Tibial artery (tissue), 4 donors: ENCODE data around the gene PLEKHG4B.

Source experiments
- DNase-seq, 2 donors: peaks; one replicate each; pipeline ENCODE4 v3.0.0-alpha.2; 2019
- H3K27ac ChIP-seq, 2 donors: fragments of 200-600 bp; sonication (generic) in 1 of 2; 1 replicate in 1 of 2; 2 replicates in 1 of 2; pipeline ENCODE4 v1.5.1; 2018 to 2019; ENCODE audit warnings: mild to moderate bottlenecking in 1 of 2
- H3K27me3 ChIP-seq, 2 donors: fragments of 200-600 bp; sonication (generic) in 1 of 2; one replicate each; pipeline versions ENCODE4 v1.5.1 to v1.6.0; 2016 to 2019
- H3K36me3 ChIP-seq, 3 donors: fragments of 200-600 bp; sonication (generic) in 2 of 3; one replicate each; pipeline ENCODE4 v1.5.1; 2016 to 2019; ENCODE audit warnings: mild to moderate bottlenecking in 2 of 3
- H3K4me1 ChIP-seq, 4 donors: fragments of 200-600 bp; sonication (generic) in 2 of 4; 1 replicate in 3 of 4; 2 replicates in 1 of 4; pipeline ENCODE4 v1.5.1; 2016 to 2019
- H3K4me3 ChIP-seq, 2 donors: fragments of 200-600 bp; sonication (generic) in 1 of 2; 1 replicate in 1 of 2; 2 replicates in 1 of 2; pipeline ENCODE4 v1.5.1; 2018 to 2019; ENCODE audit warnings: mild to moderate bottlenecking in 2 of 2
- H3K9me3 ChIP-seq, 3 donors: fragments of 200-600 bp; sonication (generic) in 1 of 3; one replicate each; pipeline ENCODE4 v1.5.1; 2016 to 2019
- CTCF ChIP-seq, 2 experiments: fragments of 200-600 bp in 1 of 2; fragments of 450-650 bp in 1 of 2; IDR thresholded peaks; one replicate each; pipeline ENCODE4 v1.5.1; 2017 to 2019; ENCODE audit warnings: antibody characterized with exemption in 2 of 2, mild to moderate bottlenecking in 1 of 2, moderate library complexity in 1 of 2
- intact Hi-C: fragments of 100-400 bp; cut with DNase I; formaldehyde crosslinking; loops from one replicate; pipeline ENCODE4 v1.15.0; 2023; ENCODE audit warnings: low total_unique reads

The PLEKHG4B gene

GRCh38 chr5:190366-191035 is 98.5 kb downstream of the PLEKHG4B start:
- no peaks in the 10 kb centered on the region for H3K36me3 ChIP-seq
- intact Hi-C loops, result no loop called here
- no peak for TF ChIP-seq CTCF (IDR thresholded peaks at IDR 0.05)
- no peak for DNase-seq
- H3K4me3 ChIP-seq, result peak overlapping the region; percentile 15 to 40
- H3K4me1 ChIP-seq, result peaks cover 0 to 28% (median 23%) of the 10 kb centered on the region in 4 donors
- peak overlapping the region; percentile 39 to 61 for H3K27ac ChIP-seq
- no peaks in the 10 kb centered on the region for H3K9me3 ChIP-seq
- peaks cover 0 to 11% of the 10 kb centered on the region in 2 donors for H3K27me3 ChIP-seq

- peaks cover 0 to 28% (median 23%) of the 10 kb centered on the region in 4 donors for H3K4me1 ChIP-seq
- intact Hi-C loops, result no loop called here
- no peak for TF ChIP-seq CTCF (IDR thresholded peaks at IDR 0.05)
- H3K9me3 ChIP-seq, result no peaks in the 10 kb centered on the region
- peak in 1 of 2 donors; percentile 85 for DNase-seq
- no peaks in the 10 kb centered on the region for H3K36me3 ChIP-seq
- peak within 1 kb of the TSS; percentile 15 to 40 for H3K4me3 ChIP-seq
- H3K27me3 ChIP-seq, result peaks cover 0 to 11% of the 10 kb centered on the region in 2 donors
- H3K27ac ChIP-seq, result peak within 1 kb of the TSS; percentile 39 to 61
Observed at GRCh38 chr5:191036-191948, 99.3 kb downstream of the PLEKHG4B start, which contains the start of gene LRRC14B. Gene LRRC14B (plus strand): TSS chr5:191495. CDS start chr5:191539, 44 bp downstream.

GRCh38 chr5:191949-192690 is 100.2 kb downstream of the PLEKHG4B start:
- Histone ChIP-seq H3K27ac (no peak overlapping the region), H3K9me3 (no peaks in the 10 kb centered on the region), H3K36me3 (no peaks in the 10 kb centered on the region), H3K27me3 (peaks cover 0 to 4% of the 10 kb centered on the region in 2 donors), H3K4me3 (peak overlapping the region in 1 of 2 donors; percentile 40), H3K4me1 (peaks cover 0 to 28% (median 23%) of the 10 kb centered on the region in 4 donors)
- intact Hi-C loops, result no loop called here
- TF ChIP-seq CTCF (IDR thresholded peaks at IDR 0.05), result no peak
- DNase-seq, result peak in 1 of 2 donors; percentile 53

- Histone ChIP-seq H3K27ac (no peak overlapping the region), H3K9me3 (no peaks in the 10 kb centered on the region), H3K27me3 (peaks cover 0 to 2% of the 10 kb centered on the region in 2 donors), H3K4me3 (no peak overlapping the region), H3K36me3 (no peaks in the 10 kb centered on the region), H3K4me1 (peaks cover 0 to 28% (median 23%) of the 10 kb centered on the region in 4 donors)
- intact Hi-C loops, result no loop called here
- no peak for DNase-seq
- TF ChIP-seq CTCF (IDR thresholded peaks at IDR 0.05), result no peak
Observed at GRCh38 chr5:192691-192969, 100.7 kb downstream of the PLEKHG4B start.
